HepG2 (cell line): ENCODE data around the gene TBC1D4.
A peak's percentile ranks its signal among the peaks of the same experiment; 100 is the strongest.

Experiments
- EP300 ChIP-seq, 3 experiments: sonication (generic) in 1 of 3; formaldehyde crosslinking in 1 of 3; IDR thresholded peaks; 2 replicates each; pipeline versions ENCODE4 v1.5.1 to v1.6.1; 2011 to 2020; ENCODE audit warnings: low read depth in 2 of 3, low read length in 2 of 3, borderline replicate concordance in 1 of 3, improper control_type of control experiment in 1 of 3, mild to moderate bottlenecking in 1 of 3, missing genetic modification reagents in 1 of 3, moderate library complexity in 1 of 3
- ETV6 ChIP-seq: sonication (generic); formaldehyde crosslinking; conservative IDR thresholded peaks from 2 replicates; pipeline ENCODE4 v1.4.0; 2020; ENCODE audit warnings: missing genetic modification reagents
- FIP1L1 ChIP-seq: fragments of 200-400 bp; formaldehyde crosslinking; IDR thresholded peaks from 2 replicates; pipeline ENCODE4 v1.6.1; 2018; ENCODE audit warnings: low read depth, mild to moderate bottlenecking, low read length, moderate library complexity, borderline replicate concordance; ENCODE audit not compliant: insufficient read depth
- JUND ChIP-seq: sonication (generic); formaldehyde crosslinking; IDR thresholded peaks from 2 replicates; pipeline ENCODE4 v1.8.0; 2022; ENCODE audit warnings: mild to moderate bottlenecking, missing genetic modification reagents
- KMT2A ChIP-seq: sonication (generic); formaldehyde crosslinking; IDR thresholded peaks from 2 replicates; pipeline ENCODE4 v1.4.0; 2020; ENCODE audit warnings: missing genetic modification reagents
- SIN3B ChIP-seq: fragments of 150-350 bp; IDR thresholded peaks from 2 replicates; pipeline ENCODE4 v1.6.1; 2014; ENCODE audit warnings: low read length
- TAF1 ChIP-seq: sonication (generic); formaldehyde crosslinking; IDR thresholded peaks from 2 replicates; pipeline ENCODE4 v1.4.0; 2020; ENCODE audit warnings: missing genetic modification reagents
- TCF7L2 ChIP-seq: IDR thresholded peaks from 2 replicates; pipeline ENCODE4 v1.6.1; 2011; ENCODE audit warnings: mild to moderate bottlenecking, low read depth, low read length, moderate library complexity
- ZNF24 ChIP-seq: fragments of 450-650 bp; IDR thresholded peaks from 2 replicates; pipeline ENCODE4 v1.6.1; 2017; ENCODE audit warnings: antibody characterized with exemption, mild to moderate bottlenecking
- TF ChIP-seq, protein P1 (sequence below): sonication (generic); formaldehyde crosslinking; IDR thresholded peaks from 2 replicates; pipeline ENCODE4 v1.4.0; 2020; ENCODE audit warnings: missing genetic modification reagents, borderline replicate concordance
- TF ChIP-seq, protein P2 (sequence below): sonication (generic); formaldehyde crosslinking; IDR thresholded peaks from 2 replicates; pipeline ENCODE4 v1.5.0; 2020; ENCODE audit warnings: mild to moderate bottlenecking, missing genetic modification reagents, moderate library complexity
- TF ChIP-seq, protein P3 (sequence below): sonication (generic); formaldehyde crosslinking; IDR thresholded peaks from 2 replicates; pipeline ENCODE4 v1.4.0; 2020; ENCODE audit warnings: missing genetic modification reagents
- TF ChIP-seq, protein P4 (sequence below): IDR thresholded peaks from 2 replicates; pipeline ENCODE4 v1.6.1; 2012; ENCODE audit warnings: inconsistent platforms

DNA sequence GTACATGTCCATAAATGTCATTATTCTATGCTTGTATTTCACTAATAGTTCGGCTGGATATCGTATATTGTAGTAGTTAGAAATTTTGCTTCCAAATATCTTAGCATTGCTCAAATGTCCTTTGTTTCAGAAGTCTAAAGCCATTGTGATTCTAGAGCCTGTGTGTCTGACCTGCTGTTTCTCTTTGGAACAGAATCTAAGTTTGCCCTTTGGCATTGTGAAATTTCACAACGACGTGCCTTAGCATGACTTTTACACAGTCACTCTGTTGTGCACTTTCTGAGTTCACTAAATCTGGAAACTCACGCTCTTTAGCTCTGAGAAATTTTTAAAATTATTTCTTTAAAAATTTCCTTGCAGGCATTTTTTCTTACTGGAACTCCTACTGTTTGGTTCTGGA lies 152.2 kb downstream of the TBC1D4 start:
- TF ChIP-seq KMT2A (no peak), FIP1L1 (no peak), EP300 (IDR thresholded peaks at IDR 0.05; ENCODE audit: low read depth in 2 of 2, low read length in 2 of 2) (peak in 1 of 2 experiments; percentile 41; a peak in 1 of 4 replicates), EP300 (CRISPR knock-in tag; IDR thresholded peaks at IDR 0.05; ENCODE audit: borderline replicate concordance) (no peak), SIN3B (no peak), JUND (CRISPR knock-in tag) (no peak), TCF7L2 (no peak), ETV6 (CRISPR knock-in tag) (no peak), TAF1 (no peak), ZNF24 (no peak)
- TF ChIP-seq, protein P1, sequence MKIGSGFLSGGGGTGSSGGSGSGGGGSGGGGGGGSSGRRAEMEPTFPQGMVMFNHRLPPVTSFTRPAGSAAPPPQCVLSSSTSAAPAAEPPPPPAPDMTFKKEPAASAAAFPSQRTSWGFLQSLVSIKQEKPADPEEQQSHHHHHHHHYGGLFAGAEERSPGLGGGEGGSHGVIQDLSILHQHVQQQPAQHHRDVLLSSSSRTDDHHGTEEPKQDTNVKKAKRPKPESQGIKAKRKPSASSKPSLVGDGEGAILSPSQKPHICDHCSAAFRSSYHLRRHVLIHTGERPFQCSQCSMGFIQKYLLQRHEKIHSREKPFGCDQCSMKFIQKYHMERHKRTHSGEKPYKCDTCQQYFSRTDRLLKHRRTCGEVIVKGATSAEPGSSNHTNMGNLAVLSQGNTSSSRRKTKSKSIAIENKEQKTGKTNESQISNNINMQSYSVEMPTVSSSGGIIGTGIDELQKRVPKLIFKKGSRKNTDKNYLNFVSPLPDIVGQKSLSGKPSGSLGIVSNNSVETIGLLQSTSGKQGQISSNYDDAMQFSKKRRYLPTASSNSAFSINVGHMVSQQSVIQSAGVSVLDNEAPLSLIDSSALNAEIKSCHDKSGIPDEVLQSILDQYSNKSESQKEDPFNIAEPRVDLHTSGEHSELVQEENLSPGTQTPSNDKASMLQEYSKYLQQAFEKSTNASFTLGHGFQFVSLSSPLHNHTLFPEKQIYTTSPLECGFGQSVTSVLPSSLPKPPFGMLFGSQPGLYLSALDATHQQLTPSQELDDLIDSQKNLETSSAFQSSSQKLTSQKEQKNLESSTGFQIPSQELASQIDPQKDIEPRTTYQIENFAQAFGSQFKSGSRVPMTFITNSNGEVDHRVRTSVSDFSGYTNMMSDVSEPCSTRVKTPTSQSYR (CRISPR knock-in tag) = no peak
- TF ChIP-seq, protein P2, sequence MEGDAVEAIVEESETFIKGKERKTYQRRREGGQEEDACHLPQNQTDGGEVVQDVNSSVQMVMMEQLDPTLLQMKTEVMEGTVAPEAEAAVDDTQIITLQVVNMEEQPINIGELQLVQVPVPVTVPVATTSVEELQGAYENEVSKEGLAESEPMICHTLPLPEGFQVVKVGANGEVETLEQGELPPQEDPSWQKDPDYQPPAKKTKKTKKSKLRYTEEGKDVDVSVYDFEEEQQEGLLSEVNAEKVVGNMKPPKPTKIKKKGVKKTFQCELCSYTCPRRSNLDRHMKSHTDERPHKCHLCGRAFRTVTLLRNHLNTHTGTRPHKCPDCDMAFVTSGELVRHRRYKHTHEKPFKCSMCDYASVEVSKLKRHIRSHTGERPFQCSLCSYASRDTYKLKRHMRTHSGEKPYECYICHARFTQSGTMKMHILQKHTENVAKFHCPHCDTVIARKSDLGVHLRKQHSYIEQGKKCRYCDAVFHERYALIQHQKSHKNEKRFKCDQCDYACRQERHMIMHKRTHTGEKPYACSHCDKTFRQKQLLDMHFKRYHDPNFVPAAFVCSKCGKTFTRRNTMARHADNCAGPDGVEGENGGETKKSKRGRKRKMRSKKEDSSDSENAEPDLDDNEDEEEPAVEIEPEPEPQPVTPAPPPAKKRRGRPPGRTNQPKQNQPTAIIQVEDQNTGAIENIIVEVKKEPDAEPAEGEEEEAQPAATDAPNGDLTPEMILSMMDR (CRISPR knock-in tag) = no peak
- TF ChIP-seq, protein P3, sequence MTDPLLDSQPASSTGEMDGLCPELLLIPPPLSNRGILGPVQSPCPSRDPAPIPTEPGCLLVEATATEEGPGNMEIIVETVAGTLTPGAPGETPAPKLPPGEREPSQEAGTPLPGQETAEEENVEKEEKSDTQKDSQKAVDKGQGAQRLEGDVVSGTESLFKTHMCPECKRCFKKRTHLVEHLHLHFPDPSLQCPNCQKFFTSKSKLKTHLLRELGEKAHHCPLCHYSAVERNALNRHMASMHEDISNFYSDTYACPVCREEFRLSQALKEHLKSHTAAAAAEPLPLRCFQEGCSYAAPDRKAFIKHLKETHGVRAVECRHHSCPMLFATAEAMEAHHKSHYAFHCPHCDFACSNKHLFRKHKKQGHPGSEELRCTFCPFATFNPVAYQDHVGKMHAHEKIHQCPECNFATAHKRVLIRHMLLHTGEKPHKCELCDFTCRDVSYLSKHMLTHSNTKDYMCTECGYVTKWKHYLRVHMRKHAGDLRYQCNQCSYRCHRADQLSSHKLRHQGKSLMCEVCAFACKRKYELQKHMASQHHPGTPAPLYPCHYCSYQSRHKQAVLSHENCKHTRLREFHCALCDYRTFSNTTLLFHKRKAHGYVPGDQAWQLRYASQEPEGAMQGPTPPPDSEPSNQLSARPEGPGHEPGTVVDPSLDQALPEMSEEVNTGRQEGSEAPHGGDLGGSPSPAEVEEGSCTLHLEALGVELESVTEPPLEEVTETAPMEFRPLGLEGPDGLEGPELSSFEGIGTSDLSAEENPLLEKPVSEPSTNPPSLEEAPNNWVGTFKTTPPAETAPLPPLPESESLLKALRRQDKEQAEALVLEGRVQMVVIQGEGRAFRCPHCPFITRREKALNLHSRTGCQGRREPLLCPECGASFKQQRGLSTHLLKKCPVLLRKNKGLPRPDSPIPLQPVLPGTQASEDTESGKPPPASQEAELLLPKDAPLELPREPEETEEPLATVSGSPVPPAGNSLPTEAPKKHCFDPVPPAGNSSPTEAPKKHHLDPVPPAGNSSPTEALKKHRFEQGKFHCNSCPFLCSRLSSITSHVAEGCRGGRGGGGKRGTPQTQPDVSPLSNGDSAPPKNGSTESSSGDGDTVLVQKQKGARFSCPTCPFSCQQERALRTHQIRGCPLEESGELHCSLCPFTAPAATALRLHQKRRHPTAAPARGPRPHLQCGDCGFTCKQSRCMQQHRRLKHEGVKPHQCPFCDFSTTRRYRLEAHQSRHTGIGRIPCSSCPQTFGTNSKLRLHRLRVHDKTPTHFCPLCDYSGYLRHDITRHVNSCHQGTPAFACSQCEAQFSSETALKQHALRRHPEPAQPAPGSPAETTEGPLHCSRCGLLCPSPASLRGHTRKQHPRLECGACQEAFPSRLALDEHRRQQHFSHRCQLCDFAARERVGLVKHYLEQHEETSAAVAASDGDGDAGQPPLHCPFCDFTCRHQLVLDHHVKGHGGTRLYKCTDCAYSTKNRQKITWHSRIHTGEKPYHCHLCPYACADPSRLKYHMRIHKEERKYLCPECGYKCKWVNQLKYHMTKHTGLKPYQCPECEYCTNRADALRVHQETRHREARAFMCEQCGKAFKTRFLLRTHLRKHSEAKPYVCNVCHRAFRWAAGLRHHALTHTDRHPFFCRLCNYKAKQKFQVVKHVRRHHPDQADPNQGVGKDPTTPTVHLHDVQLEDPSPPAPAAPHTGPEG (CRISPR knock-in tag) = no peak
- TF ChIP-seq, protein P4, sequence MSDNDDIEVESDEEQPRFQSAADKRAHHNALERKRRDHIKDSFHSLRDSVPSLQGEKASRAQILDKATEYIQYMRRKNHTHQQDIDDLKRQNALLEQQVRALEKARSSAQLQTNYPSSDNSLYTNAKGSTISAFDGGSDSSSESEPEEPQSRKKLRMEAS = no peak
